Cardiac septum (tissue), 1 donor: ENCODE results near the gene GTF2H1. TPM values are rescaled to one million over a fixed set of nuclear protein-coding genes. Genes with fewer than 3 reads are reported as not detected.

Source experiments
- DNase-seq: peaks from one replicate; pipeline ENCODE4 v3.0.0-alpha.2; 2020; ENCODE audit warnings: low spot score
- intact Hi-C: fragments of 100-400 bp; cut with DNase I; formaldehyde crosslinking; loops from one replicate; pipeline ENCODE4 v1.14.0; 2022
- long read RNA-seq: library from polyadenylated mRNA; unstranded; transcript quantifications from one replicate; pipeline ENCODE4 v2.0.0, GENCODE V29; 2021
- total RNA-seq: library from RNA; stranded (reverse); fragmentation: NEBNext Ultra II Directional; extraction: Animal tissue kit (Norgen Biotek cat#: 25700); gene quantifications from one replicate; pipeline ENCODE4 v1.2.1, GENCODE V29; 2021
- donor health status: DM: no; HTN: no; CAD: no.

The GTF2H1 gene
- 23.6 TPM for total RNA-seq
- long read RNA-seq, transcript GTF2H1-201 (15 exons, 2,982 nt) = major isoform, 24 of 32 reads
- long read RNA-seq, partial matches to known transcripts = 2 of 32 reads
- long read RNA-seq, other reads (novel, unspliced or antisense) = 6 of 32 reads

- peak; percentile 98 for DNase-seq
- intact Hi-C loops = loop anchor here (1.0 kb wide), 3 partner anchors 74 to 312 kb away; partner anchors contain the start of genes SPTY2D1 and TSG101
Measured at GRCh38 chr11:18321969-18322711, at the start of gene GTF2H1, which contains the start of gene HPS5. GTF2H1 (plus strand) TSS chr11:18322567; CDS start chr11:18333075, 10,508 bp downstream. HPS5 (minus strand) TSS chr11:18322140; CDS start chr11:18317858, 4,282 bp downstream.

- intact Hi-C loops = no loop called here
- DNase-seq = no peak
Measured at GRCh38 chr11:18277565-18278271, 44.6 kb upstream of the GTF2H1 start.

GRCh38 chr11:18280438-18281045, 41.8 kb upstream of the GTF2H1 start:
- no peak for DNase-seq
- intact Hi-C loops = no loop called here

GRCh38 chr11:18282626-18283025, 39.7 kb upstream of the GTF2H1 start:
- intact Hi-C loops = no loop called here
- no peak for DNase-seq

- no peak for DNase-seq
- intact Hi-C loops = no loop called here
Measured at GRCh38 chr11:18285841-18286240, 36.5 kb upstream of the GTF2H1 start.

GRCh38 chr11:18288911-18289310, 33.5 kb upstream of the GTF2H1 start:
- DNase-seq = no peak
- intact Hi-C loops = no loop called here

- intact Hi-C loops = no loop called here
Measured at GRCh38 chr11:18294862-18295261, 27.5 kb upstream of the GTF2H1 start.

GRCh38 chr11:18295316-18295715, 27.1 kb upstream of the GTF2H1 start:
- DNase-seq = no peak
- intact Hi-C loops = no loop called here

More at GRCh38 chr11:18294862-18295261, 27.5 kb upstream of the GTF2H1 start:
- no peak for DNase-seq

- no peak for DNase-seq
- intact Hi-C loops = no loop called here
Measured at GRCh38 chr11:18299721-18300120, 22.6 kb upstream of the GTF2H1 start.

GRCh38 chr11:18304745-18305144, 17.6 kb upstream of the GTF2H1 start:
- intact Hi-C loops = no loop called here

GRCh38 chr11:18307461-18308139, 14.8 kb upstream of the GTF2H1 start:
- DNase-seq = no peak
- intact Hi-C loops = no loop called here

More at GRCh38 chr11:18304745-18305144, 17.6 kb upstream of the GTF2H1 start:
- no peak for DNase-seq

GRCh38 chr11:18308242-18308641, 14.1 kb upstream of the GTF2H1 start:
- intact Hi-C loops = no loop called here

GRCh38 chr11:18309691-18310090, 12.7 kb upstream of the GTF2H1 start:
- intact Hi-C loops = no loop called here
- DNase-seq = no peak

More at GRCh38 chr11:18308242-18308641, 14.1 kb upstream of the GTF2H1 start:
- DNase-seq = no peak

GRCh38 chr11:18310800-18311340, 11.5 kb upstream of the GTF2H1 start:
- intact Hi-C loops = no loop called here
- no peak for DNase-seq

GRCh38 chr11:18312012-18312411, 10.4 kb upstream of the GTF2H1 start:
- no peak for DNase-seq
- intact Hi-C loops = no loop called here

- no peak for DNase-seq
- intact Hi-C loops = no loop called here
Measured at GRCh38 chr11:18312663-18313420, 9.5 kb upstream of the GTF2H1 start.

- no peak for DNase-seq
- intact Hi-C loops = no loop called here
Measured at GRCh38 chr11:18313965-18314763, 8.2 kb upstream of the GTF2H1 start.
